HL-60 (cell line): ENCODE data around the gene CCDC57.

Experiments
- TF ChIP-seq, protein P1 (sequence below): IDR thresholded peaks from one replicate; pipeline ENCODE4 v1.5.1; 2011; ENCODE audit warnings: low read length, control low read depth, inconsistent platforms; ENCODE audit not compliant: insufficient read depth
- TF ChIP-seq, protein P2 (sequence below): IDR thresholded peaks from 2 replicates; pipeline ENCODE4 v1.6.1; 2012; ENCODE audit warnings: low read depth; ENCODE audit not compliant: insufficient replicate concordance

DNA sequence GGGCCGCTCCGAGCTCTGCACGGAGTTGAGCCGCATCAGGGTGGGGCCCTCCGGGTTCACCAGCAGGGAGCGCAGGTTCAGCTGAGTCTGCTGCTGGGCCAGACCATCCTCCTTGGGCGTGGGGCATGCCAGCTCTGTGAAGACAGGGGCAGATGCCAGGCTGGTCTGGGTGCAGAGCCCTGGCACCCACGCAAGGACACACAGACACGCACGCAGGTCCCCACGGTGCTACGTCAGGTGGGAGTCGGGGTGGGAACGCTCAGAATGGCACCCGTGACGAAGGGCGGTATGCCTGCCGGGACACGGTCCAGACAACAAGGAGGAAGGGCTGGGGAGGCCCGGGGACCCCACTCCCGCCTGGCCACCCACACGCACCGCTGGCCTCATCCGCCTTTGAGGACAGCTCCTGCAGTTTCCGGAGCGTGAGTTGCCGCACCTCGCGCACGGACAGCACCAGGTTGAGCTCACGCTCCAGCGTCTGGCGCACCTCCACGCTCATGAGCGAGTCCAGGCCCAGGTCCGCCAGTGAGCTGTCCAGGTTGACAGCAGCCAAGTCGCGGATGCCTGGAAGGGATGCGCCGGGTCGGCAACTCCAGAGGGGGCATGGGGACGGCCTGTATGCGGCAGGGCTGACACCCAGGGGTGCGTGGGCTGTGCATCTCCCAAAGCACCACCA lies 131.7 kb downstream of the CCDC57 start:
- TF ChIP-seq, protein P1, sequence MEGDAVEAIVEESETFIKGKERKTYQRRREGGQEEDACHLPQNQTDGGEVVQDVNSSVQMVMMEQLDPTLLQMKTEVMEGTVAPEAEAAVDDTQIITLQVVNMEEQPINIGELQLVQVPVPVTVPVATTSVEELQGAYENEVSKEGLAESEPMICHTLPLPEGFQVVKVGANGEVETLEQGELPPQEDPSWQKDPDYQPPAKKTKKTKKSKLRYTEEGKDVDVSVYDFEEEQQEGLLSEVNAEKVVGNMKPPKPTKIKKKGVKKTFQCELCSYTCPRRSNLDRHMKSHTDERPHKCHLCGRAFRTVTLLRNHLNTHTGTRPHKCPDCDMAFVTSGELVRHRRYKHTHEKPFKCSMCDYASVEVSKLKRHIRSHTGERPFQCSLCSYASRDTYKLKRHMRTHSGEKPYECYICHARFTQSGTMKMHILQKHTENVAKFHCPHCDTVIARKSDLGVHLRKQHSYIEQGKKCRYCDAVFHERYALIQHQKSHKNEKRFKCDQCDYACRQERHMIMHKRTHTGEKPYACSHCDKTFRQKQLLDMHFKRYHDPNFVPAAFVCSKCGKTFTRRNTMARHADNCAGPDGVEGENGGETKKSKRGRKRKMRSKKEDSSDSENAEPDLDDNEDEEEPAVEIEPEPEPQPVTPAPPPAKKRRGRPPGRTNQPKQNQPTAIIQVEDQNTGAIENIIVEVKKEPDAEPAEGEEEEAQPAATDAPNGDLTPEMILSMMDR: no peak
- TF ChIP-seq, protein P2, sequence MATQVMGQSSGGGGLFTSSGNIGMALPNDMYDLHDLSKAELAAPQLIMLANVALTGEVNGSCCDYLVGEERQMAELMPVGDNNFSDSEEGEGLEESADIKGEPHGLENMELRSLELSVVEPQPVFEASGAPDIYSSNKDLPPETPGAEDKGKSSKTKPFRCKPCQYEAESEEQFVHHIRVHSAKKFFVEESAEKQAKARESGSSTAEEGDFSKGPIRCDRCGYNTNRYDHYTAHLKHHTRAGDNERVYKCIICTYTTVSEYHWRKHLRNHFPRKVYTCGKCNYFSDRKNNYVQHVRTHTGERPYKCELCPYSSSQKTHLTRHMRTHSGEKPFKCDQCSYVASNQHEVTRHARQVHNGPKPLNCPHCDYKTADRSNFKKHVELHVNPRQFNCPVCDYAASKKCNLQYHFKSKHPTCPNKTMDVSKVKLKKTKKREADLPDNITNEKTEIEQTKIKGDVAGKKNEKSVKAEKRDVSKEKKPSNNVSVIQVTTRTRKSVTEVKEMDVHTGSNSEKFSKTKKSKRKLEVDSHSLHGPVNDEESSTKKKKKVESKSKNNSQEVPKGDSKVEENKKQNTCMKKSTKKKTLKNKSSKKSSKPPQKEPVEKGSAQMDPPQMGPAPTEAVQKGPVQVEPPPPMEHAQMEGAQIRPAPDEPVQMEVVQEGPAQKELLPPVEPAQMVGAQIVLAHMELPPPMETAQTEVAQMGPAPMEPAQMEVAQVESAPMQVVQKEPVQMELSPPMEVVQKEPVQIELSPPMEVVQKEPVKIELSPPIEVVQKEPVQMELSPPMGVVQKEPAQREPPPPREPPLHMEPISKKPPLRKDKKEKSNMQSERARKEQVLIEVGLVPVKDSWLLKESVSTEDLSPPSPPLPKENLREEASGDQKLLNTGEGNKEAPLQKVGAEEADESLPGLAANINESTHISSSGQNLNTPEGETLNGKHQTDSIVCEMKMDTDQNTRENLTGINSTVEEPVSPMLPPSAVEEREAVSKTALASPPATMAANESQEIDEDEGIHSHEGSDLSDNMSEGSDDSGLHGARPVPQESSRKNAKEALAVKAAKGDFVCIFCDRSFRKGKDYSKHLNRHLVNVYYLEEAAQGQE: no peak
